Stimulated activated naive CD8-positive, alpha-beta T cell treated with anti-CD3 and anti-CD28 coated beads, Interleukin-15, amount 100 ng/mL, for 72 hours (primary cell): ENCODE measurements around the gene ANKRD45.
"Not testable (repeated sequence)": the region's sequence is repeated elsewhere in the genome, so short reads cannot be mapped to it uniquely, and the experiment has no call there.

Source experiments
- ATAC-seq: fragments of 150-1000 bp; cut with Tn5 transposase; 2 replicates; pipeline ENCODE4 v1.10.0; 2021; ENCODE audit warnings: mild to moderate bottlenecking, moderate library complexity
- DNase-seq, 2 donors: peaks; one replicate each; pipeline ENCODE4 v3.0.0; 2021 to 2022
- H3K27ac Mint-ChIP-seq, 2 donors: one replicate each; pipeline ENCODE4 v1.8.0; 2022; ENCODE audit warnings: mild to moderate bottlenecking in 2 of 2, mixed read lengths in 2 of 2, moderate library complexity in 2 of 2
- H3K27me3 Mint-ChIP-seq: one replicate; pipeline ENCODE4 v1.8.0; 2022; ENCODE audit warnings: mixed read lengths
- H3K4me1 Mint-ChIP-seq: one replicate; pipeline ENCODE4 v1.8.0; 2022; ENCODE audit warnings: mild to moderate bottlenecking, mixed read lengths
- H3K4me3 Mint-ChIP-seq, 2 donors: one replicate each; pipeline ENCODE4 v1.8.0; 2022; ENCODE audit warnings: mild to moderate bottlenecking in 2 of 2, mixed read lengths in 2 of 2, moderate library complexity in 1 of 2
- H3K9me3 Mint-ChIP-seq, 2 donors: one replicate each; pipeline ENCODE4 v1.8.0; 2022; ENCODE audit warnings: mixed read lengths in 2 of 2

The ANKRD45 gene

GRCh38 chr1:173613086-173613485 lies 56.6 kb downstream of the ANKRD45 start:
- H3K4me3 Mint-ChIP-seq, H3K27ac Mint-ChIP-seq, DNase-seq, H3K27me3 Mint-ChIP-seq, H3K4me1 Mint-ChIP-seq, ATAC-seq: not testable (repeated sequence)
- peaks cover 6 to 21% of the 10 kb centered on the region in 2 donors for H3K9me3 Mint-ChIP-seq

GRCh38 chr1:173608503-173609216 lies 61.0 kb downstream of the ANKRD45 start:
- ATAC-seq, result no peak
- Mint-ChIP-seq H3K4me1 (no peaks in the 10 kb centered on the region), H3K27ac (no peak overlapping the region), H3K4me3 (no peak overlapping the region), H3K9me3 (peaks cover 0 to 8% of the 10 kb centered on the region in 2 donors), H3K27me3 (no peaks in the 10 kb centered on the region)
- DNase-seq, result no peak

GRCh38 chr1:173603056-173603591 lies 66.5 kb downstream of the ANKRD45 start, which contains the start of gene SLC9C2:
Gene SLC9C2, minus strand, starts transcription at chr1:173603072. Its CDS starts 1,296 bp downstream, at chr1:173601776.
- Mint-ChIP-seq H3K27ac (peak within 1 kb of the TSS in 1 of 2 donors; percentile 10), H3K4me3 (no peak within 1 kb of the TSS), H3K4me1 (no peaks in the 10 kb centered on the region), H3K9me3 (no peaks in the 10 kb centered on the region), H3K27me3 (no peaks in the 10 kb centered on the region)
- no peak for ATAC-seq
- no peak for DNase-seq

GRCh38 chr1:173601588-173601987 lies 68.1 kb downstream of the ANKRD45 start:
- Mint-ChIP-seq H3K4me3 (no peak overlapping the region), H3K27me3 (no peaks in the 10 kb centered on the region)

GRCh38 chr1:173596097-173596825 lies 73.4 kb downstream of the ANKRD45 start:
- no peak overlapping the region for H3K4me3 Mint-ChIP-seq
- no peaks in the 10 kb centered on the region for H3K9me3 Mint-ChIP-seq
- no peak overlapping the region for H3K27ac Mint-ChIP-seq
- H3K4me1 Mint-ChIP-seq, result no peaks in the 10 kb centered on the region
- DNase-seq (no peak), ATAC-seq (no peak)
- no peaks in the 10 kb centered on the region for H3K27me3 Mint-ChIP-seq

More at GRCh38 chr1:173601588-173601987, 68.1 kb downstream of the ANKRD45 start:
- ATAC-seq (no peak), DNase-seq (no peak)
- Mint-ChIP-seq H3K9me3 (no peaks in the 10 kb centered on the region), H3K4me1 (no peaks in the 10 kb centered on the region), H3K27ac (no peak overlapping the region)

GRCh38 chr1:173591138-173591537 lies 78.5 kb downstream of the ANKRD45 start:
- H3K9me3 Mint-ChIP-seq, DNase-seq, H3K27ac Mint-ChIP-seq, ATAC-seq, H3K27me3 Mint-ChIP-seq, H3K4me3 Mint-ChIP-seq, H3K4me1 Mint-ChIP-seq: not testable (repeated sequence)

GRCh38 chr1:173590557-173590956 lies 79.1 kb downstream of the ANKRD45 start:
- DNase-seq (no peak), ATAC-seq (no peak)
- no peaks in the 10 kb centered on the region for H3K27me3 Mint-ChIP-seq
- H3K4me1 Mint-ChIP-seq, result no peaks in the 10 kb centered on the region
- no peaks in the 10 kb centered on the region for H3K9me3 Mint-ChIP-seq
- H3K27ac Mint-ChIP-seq, result no peak overlapping the region
- H3K4me3 Mint-ChIP-seq, result no peak overlapping the region

GRCh38 chr1:173581383-173582079 lies 88.1 kb downstream of the ANKRD45 start:
- Mint-ChIP-seq H3K9me3 (no peaks in the 10 kb centered on the region), H3K4me1 (no peaks in the 10 kb centered on the region), H3K27me3 (no peaks in the 10 kb centered on the region), H3K4me3 (no peak overlapping the region), H3K27ac (no peak overlapping the region)
- no peak for DNase-seq
- ATAC-seq, result no peak

- H3K4me1 Mint-ChIP-seq, result no peaks in the 10 kb centered on the region
- no peaks in the 10 kb centered on the region for H3K9me3 Mint-ChIP-seq
- no peak overlapping the region for H3K4me3 Mint-ChIP-seq
- ATAC-seq, result no peak
- no peaks in the 10 kb centered on the region for H3K27me3 Mint-ChIP-seq
- no peak overlapping the region for H3K27ac Mint-ChIP-seq
- no peak for DNase-seq
Observed at GRCh38 chr1:173580658-173581057, 89.0 kb downstream of the ANKRD45 start.

GRCh38 chr1:173580071-173580470 lies 89.6 kb downstream of the ANKRD45 start:
- no peak for DNase-seq
- no peak for ATAC-seq
- Mint-ChIP-seq H3K4me1 (no peaks in the 10 kb centered on the region), H3K9me3 (no peaks in the 10 kb centered on the region), H3K4me3 (no peak overlapping the region), H3K27me3 (no peaks in the 10 kb centered on the region), H3K27ac (no peak overlapping the region)

GRCh38 chr1:173573596-173573995 lies 96.1 kb downstream of the ANKRD45 start:
- DNase-seq (no peak), ATAC-seq (no peak)
- H3K27ac Mint-ChIP-seq, result no peak overlapping the region
- no peaks in the 10 kb centered on the region for H3K9me3 Mint-ChIP-seq
- H3K4me1 Mint-ChIP-seq, result peaks cover 16% of the 10 kb centered on the region
- H3K4me3 Mint-ChIP-seq, result no peak overlapping the region
- H3K27me3 Mint-ChIP-seq, result no peaks in the 10 kb centered on the region

GRCh38 chr1:173572201-173572873 lies 97.3 kb downstream of the ANKRD45 start:
- Mint-ChIP-seq H3K27me3 (no peaks in the 10 kb centered on the region), H3K4me3 (no peak overlapping the region)

GRCh38 chr1:173570370-173571007 lies 99.2 kb downstream of the ANKRD45 start:
- peak; percentile 96 for ATAC-seq
- H3K9me3 Mint-ChIP-seq, result peaks cover 24 to 27% of the 10 kb centered on the region in 2 donors
- H3K4me3 Mint-ChIP-seq, result no peak overlapping the region

More at GRCh38 chr1:173572201-173572873, 97.3 kb downstream of the ANKRD45 start:
- Mint-ChIP-seq H3K4me1 (peaks cover 16% of the 10 kb centered on the region), H3K27ac (no peak overlapping the region), H3K9me3 (peaks cover 11 to 12% of the 10 kb centered on the region in 2 donors)
- ATAC-seq (no peak), DNase-seq (no peak)

GRCh38 chr1:173568483-173568882 lies 101.2 kb downstream of the ANKRD45 start:
- DNase-seq (no peak), ATAC-seq (no peak)
- Mint-ChIP-seq H3K27ac (no peak overlapping the region), H3K9me3 (peaks cover 29 to 32% of the 10 kb centered on the region in 2 donors), H3K27me3 (no peaks in the 10 kb centered on the region), H3K4me3 (no peak overlapping the region), H3K4me1 (peaks cover 16% of the 10 kb centered on the region)

More at GRCh38 chr1:173570370-173571007, 99.2 kb downstream of the ANKRD45 start:
- Mint-ChIP-seq H3K27me3 (no peaks in the 10 kb centered on the region), H3K4me1 (peaks cover 16% of the 10 kb centered on the region), H3K27ac (peak overlapping the region; percentile 14 to 16)
- DNase-seq, result peak in 1 of 2 donors; percentile 44
